GM19395 (cell line): ENCODE results near the gene NFIA.
"Not testable (repeated sequence)": the region's sequence is repeated elsewhere in the genome, so short reads cannot be mapped to it uniquely, and the experiment has no call there.

Experiments used
- ATAC-seq: cut with Tn5 transposase; IDR thresholded peaks from one replicate; pipeline ENCODE4 v1.9.1; 2021; ENCODE audit warnings: mild to moderate bottlenecking, moderate library complexity; ENCODE audit not compliant: unreplicated experiment

Gene NFIA

GRCh38 chr1:61058483-61059245 is 23.7 kb upstream of the NFIA start:
- ATAC-seq: no peak

GRCh38 chr1:61061601-61062000 is 20.8 kb upstream of the NFIA start:
- not testable (repeated sequence) for ATAC-seq

- no peak for ATAC-seq
Observed at GRCh38 chr1:61064673-61065072, 17.7 kb upstream of the NFIA start.

GRCh38 chr1:61067446-61068019 is 14.8 kb upstream of the NFIA start:
- no peak for ATAC-seq

GRCh38 chr1:61070054-61070453 is 12.3 kb upstream of the NFIA start:
- ATAC-seq: no peak

- ATAC-seq: no peak
Observed at GRCh38 chr1:61071205-61072130, 10.9 kb upstream of the NFIA start.

GRCh38 chr1:61073871-61074270 is 8.5 kb upstream of the NFIA start:
- ATAC-seq: no peak

- ATAC-seq: not testable (repeated sequence)
Observed at GRCh38 chr1:61075833-61076232, 6.5 kb upstream of the NFIA start.

GRCh38 chr1:61076728-61077675 is 5.4 kb upstream of the NFIA start:
- ATAC-seq: peak; percentile 86

GRCh38 chr1:61077676-61078541 is 4.5 kb upstream of the NFIA start:
- peak; percentile 75 for ATAC-seq

- no peak for ATAC-seq
Observed at GRCh38 chr1:61078618-61079295, 3.6 kb upstream of the NFIA start.

- ATAC-seq: no peak
Observed at GRCh38 chr1:61079296-61079897, 3.0 kb upstream of the NFIA start.

- ATAC-seq: no peak
Observed at GRCh38 chr1:61079898-61080336, 2.4 kb upstream of the NFIA start.

GRCh38 chr1:61080413-61081143 is 1.8 kb upstream of the NFIA start:
- no peak for ATAC-seq

- no peak for ATAC-seq
Observed at GRCh38 chr1:61081144-61081685, 1.1 kb upstream of the NFIA start.

- no peak for ATAC-seq
Observed at GRCh38 chr1:61081686-61082310, 563 bp upstream of the NFIA start.
